Measurements from ENCODE around the gene PFKFB2.

Gene PFKFB2

DNA sequence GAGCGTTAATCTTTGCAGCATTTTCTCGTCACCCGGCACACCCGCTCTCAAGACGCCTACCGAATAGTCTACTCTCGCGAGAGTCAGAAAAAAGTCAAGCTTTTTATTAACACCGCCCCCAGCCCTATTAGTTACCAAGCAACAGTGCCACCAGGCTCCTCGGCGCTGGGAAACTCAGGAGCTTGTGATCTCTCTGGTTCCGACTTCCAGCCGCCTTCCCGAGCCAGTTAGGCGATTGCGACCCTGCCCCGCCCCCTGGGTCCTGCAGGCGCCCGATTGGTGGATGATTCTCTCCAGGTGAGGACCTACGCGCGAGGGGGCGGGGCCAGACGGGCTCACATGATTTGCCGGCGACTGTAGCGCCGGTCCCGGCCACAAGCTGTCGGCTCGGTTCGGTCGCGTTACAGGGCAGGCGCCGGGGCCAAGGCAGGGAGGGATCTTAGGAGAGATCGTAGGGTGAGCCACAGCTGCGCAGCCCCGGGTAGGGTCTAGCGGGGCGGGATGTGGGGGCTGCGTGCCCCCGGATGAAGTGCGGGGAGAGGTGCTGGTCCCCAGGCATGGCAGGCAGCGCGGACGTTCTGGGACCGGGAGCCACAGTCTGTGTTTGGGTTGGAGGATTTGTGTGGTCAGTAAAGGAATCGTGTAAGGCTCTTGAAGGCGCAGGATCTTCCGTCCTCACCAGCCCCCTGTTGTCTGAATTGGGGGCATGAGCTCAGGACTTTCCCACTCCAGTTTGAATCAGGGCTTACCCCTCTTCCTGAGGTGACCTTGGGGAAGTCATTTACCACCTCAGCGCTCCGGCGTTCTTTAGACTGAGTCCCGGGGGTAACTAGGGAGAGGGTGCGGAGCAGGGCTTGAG lies at the start of gene PFKFB2:
Gene PFKFB2, plus strand, starts transcription at position 365 of the 859 bp plus-strand sequence. CDS start 1,443 bp downstream, outside the sequence.
- peak; percentile 58 for DNase-seq (ENCODE audit: insufficient read length, low spot score)
- no peak for FAIRE-seq
- peak; percentile 68 for TF ChIP-seq POLR2A (IDR thresholded peaks at IDR 0.05; ENCODE audit: low read depth, low read length)

DNA sequence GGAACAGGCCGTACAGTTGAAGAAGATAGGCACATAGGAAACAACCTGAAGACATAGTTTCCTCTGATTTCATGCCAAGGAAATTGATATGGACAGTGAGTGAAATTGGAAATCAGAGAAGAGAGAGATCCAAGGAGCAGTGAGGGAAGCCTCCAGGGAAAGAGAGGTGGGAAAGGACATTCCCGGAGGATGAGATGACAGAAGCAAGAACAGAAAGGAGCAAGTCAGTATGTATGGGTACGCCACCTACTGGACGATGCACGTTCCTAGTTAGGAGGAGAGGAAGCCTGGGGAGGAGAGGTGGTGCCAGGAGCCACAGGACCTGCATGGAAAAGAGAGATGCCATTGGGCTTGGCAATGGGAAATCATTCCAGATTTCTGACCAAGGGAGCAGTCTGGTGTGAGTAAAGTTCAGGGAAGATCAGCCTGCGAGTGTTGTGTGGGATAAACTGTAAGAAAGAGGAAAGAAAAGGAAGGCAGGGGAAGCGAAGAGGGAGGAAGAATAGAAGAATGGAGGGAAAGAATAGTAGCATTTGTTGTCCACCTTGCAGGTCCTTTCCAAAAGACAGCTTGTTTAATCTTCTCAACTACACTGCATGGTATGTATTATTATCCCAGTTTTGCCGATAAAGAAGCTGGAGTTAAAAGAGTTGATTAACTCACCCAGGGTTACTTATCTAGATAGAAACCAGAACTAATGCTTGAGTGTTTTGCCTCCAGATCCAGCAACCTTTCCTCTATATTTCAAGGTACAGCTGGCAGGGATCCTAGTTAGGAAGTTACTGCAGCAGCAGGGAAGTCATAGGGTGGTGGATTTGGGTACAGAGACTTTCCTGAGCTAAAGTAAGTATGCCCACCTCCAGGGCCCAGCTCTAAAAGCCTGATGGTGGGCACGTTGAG lies 47.9 kb upstream of the PFKFB2 start:
- FAIRE-seq (no peak), DNase-seq (ENCODE audit: insufficient read length, low spot score) (peak; percentile 55)
- TF ChIP-seq POLR2A (IDR thresholded peaks at IDR 0.05; ENCODE audit: low read depth, low read length), result no peak

DNA sequence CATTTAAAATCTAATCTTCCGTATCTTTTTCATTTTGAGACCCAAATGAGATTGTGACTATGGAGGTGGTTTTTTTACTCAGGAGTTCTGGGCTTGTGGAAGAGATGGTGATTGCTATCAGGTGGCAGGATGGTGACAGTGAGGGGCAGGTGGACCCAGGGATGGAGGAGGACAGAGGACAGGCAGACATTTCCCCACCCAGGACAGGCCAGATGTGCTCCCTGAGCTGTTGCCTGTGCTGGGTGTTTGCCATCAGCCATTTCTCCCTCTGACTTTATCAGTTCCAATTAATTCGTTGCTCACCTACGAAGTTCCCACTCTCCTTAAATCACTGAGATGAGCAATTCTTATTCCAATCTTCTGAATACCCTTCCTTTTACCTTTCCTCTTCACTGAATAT lies 47.0 kb upstream of the PFKFB2 start:
- no peak for TF ChIP-seq POLR2A (IDR thresholded peaks at IDR 0.05; ENCODE audit: low read depth, low read length)
- no peak for DNase-seq (ENCODE audit: insufficient read length, low spot score)

DNA sequence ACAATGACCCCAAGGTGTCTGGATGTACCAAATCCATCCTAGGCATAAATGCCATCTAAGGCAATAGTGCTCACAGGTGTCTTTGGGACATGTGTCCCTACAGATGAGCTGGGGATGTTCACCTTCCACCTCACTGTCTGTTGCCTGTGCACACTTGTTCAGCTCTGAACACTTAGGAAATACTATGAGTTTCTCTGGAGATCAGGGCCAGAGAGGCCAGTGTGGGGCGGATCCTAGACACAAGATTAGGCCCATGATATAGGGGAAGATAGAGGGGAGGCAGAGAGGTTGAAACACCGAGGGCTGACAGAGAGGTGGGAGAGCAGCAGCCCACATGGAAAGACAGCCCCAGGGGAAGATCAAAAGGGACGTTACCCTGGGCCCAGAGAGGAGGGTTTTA lies 46.2 kb upstream of the PFKFB2 start:
- no peak for TF ChIP-seq POLR2A (IDR thresholded peaks at IDR 0.05; ENCODE audit: low read depth, low read length)
- no peak for DNase-seq (ENCODE audit: insufficient read length, low spot score)
- FAIRE-seq, result no peak

More for the DNA sequence above, 47.0 kb upstream of the PFKFB2 start:
- no peak for FAIRE-seq

DNA sequence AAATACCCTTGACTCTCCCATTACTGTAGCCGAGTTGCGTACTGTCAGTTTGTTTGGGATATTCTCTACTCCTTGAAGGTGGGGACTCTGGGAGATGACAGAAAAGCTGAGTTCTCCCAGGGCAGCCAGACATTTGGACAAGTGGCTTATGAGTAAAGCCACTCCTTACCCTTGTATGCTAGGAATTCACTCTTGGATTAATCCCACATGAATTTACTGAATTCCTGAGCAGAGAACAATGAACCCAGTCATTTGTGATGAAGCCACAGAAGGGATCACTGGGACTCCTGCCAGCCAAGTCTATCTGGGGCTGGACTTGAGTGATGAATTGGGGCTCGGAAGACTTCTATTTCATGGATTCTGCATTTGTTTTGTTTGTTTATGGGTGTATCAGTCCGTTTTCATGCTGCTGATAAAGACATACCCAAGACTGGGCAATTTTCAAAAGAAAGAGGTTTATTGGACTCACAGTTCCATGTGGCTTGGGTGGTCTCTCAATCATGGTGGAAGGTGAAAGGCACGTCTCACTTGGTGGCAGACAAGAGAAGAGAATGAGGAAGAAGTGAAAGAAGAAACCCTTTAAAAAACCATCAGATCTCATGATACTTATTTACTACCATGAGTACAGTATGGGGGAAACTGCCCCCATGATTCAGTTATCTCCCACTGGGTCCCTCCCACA lies 45.6 kb upstream of the PFKFB2 start:
- DNase-seq (ENCODE audit: insufficient read length, low spot score) (peak; percentile 53), FAIRE-seq (peak; percentile 71)
- no peak for TF ChIP-seq POLR2A (IDR thresholded peaks at IDR 0.05; ENCODE audit: low read depth, low read length)

DNA sequence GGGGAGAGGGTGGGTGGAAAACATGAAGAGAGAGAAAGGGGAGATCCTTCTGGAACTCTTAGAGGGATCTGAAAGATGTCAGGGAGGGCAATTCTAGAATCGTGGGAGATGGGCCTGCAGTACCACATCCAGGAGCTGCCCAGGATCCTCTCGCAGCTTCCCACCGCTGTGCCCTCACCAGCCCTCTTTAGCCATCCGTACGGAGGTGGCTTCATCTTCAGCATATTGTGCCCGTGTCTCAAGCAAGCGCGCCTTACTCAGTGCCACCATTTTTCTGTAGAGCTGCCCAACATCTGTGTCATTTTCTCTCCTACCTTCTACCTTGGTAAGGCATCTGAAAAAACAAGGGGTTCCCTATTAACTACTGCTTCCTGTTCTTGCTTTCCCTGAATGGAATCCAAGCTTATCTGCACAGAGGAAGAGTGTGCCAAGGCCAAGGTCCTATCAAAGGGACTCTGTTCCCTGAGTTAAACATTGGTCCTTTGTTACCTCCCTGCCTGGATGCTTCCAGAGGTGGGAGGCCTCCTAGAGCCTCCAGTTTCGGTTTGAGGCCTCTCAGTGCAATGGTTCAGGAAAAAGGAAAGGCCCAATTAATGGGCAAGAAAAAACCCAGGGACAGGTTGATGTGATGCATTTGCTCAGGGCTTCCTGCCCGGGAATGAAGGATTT lies 43.8 kb upstream of the PFKFB2 start:
- no peak for DNase-seq (ENCODE audit: insufficient read length, low spot score)
- no peak for TF ChIP-seq POLR2A (IDR thresholded peaks at IDR 0.05; ENCODE audit: low read depth, low read length)
- FAIRE-seq, result no peak

DNA sequence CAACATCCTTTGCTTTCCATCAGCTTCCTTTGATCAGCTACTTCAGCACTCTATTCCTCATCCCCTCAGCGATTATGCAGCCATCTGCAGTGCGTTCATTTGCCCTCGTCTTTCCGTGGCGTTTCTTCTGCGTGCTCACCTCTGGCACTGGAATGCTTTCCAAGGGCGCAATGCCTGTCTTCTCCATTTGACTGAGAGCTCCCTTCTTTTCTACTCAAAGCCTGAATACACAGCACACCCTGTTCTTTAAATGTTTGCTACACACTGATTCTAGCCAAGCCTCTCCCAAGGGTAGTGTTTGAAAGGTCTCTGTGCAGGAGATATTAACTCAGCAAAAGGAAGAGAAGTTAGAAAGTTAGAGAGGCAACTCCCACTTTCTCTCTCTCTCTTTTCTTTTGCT lies 43.1 kb upstream of the PFKFB2 start:
- FAIRE-seq, result no peak
- no peak for DNase-seq (ENCODE audit: insufficient read length, low spot score)
- TF ChIP-seq POLR2A (IDR thresholded peaks at IDR 0.05; ENCODE audit: low read depth, low read length), result no peak

DNA sequence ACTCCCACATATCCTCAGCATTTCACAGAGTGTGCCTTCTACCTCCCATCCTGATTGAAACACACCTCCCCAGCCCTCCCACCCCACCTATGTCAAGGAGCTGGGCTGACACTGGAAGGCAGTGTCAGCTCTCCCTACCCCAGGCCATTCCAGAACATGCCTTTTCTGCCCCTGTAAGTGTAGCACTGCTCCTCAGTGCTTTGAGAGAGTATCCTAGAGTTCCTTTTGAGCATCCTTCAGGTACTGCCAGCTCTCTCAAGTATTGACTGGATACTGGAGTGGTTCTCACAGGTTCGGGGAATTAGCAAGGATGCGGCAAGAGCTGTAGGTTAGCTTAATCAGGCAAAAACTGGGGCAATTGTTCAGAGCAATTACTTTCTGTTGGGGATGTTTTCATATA lies 42.3 kb upstream of the PFKFB2 start:
- no peak for DNase-seq (ENCODE audit: insufficient read length, low spot score)
- no peak for TF ChIP-seq POLR2A (IDR thresholded peaks at IDR 0.05; ENCODE audit: low read depth, low read length)
- FAIRE-seq, result no peak

DNA sequence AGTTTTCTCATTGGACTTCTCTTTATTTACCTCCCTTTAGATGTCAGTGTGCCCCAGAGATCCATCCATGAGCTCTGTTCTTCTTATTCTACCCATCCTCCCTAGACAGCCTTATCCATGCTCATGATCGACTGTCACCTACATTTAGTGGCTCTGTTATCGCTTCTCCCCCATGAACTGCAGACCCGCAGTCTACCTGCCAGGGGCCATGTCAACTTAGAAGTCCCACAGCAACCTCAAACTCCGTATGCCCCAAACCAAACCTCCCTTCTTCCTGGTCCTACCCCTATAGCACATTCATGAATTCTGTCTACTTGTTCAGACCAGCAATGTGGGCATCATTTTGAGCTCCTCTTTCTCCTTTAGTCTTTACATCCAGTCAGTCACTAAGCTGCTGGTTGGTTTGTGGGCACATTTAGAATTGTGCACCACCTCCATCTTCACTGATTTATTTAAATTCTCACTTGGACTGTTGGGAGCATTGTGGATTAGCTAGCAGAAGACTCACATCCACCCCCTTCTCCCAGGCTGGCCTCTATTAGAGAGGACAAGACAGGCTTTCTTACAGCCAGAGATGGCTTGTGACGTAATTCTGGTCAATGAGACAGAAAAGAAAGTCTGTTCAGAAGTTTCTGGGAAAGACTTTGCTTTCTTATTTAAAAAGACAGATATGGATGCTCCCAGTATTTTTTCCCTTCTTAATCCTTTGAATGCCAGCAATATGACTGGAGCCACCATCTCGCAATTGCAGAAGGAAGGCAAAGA lies 39.6 kb upstream of the PFKFB2 start:
- no peak for FAIRE-seq
- DNase-seq (ENCODE audit: insufficient read length, low spot score), result no peak

DNA sequence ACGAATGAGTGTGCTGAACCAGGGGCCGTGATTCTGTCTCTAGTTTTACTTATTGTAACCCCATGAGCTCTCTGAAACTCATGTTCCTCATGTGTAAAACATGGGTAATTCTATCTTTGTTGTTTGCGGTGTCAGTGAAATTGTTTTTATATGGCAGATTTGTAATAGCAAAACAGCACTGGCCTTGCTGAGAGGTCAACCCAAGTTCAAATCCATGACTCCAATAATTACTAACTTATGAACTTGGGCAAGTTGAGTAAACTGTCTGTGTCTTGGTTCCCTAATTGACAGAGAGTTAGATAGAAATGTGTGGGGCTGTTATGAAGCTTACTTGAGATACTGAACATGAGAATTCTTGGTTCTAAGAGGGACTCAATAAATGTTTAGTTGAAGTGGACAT lies 38.3 kb upstream of the PFKFB2 start:
- TF ChIP-seq POLR2A (IDR thresholded peaks at IDR 0.05; ENCODE audit: low read depth, low read length), result no peak
- FAIRE-seq (no peak), DNase-seq (ENCODE audit: insufficient read length, low spot score) (no peak)

More for the DNA sequence above, 39.6 kb upstream of the PFKFB2 start:
- no peak for TF ChIP-seq POLR2A (IDR thresholded peaks at IDR 0.05; ENCODE audit: low read depth, low read length)

DNA sequence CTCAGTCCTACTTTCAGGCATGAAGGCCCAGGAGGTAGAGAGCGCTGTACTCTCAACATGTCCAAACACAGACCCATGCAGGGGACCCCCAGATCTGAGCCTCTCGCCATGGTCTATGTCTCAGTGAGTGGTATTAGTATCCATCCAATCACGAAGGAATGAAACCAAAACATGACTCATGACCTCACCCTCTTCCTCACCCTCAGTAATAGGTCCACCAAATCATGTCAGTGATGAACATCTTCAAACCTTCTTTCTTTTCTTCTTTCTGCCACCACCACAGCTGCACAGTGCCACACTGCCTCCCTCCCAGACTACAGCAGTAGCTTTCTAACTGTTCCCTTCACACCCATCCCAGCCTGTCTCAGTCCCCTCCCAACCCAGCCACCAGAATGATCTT lies 37.3 kb upstream of the PFKFB2 start:
- FAIRE-seq (no peak), DNase-seq (ENCODE audit: insufficient read length, low spot score) (no peak)
- TF ChIP-seq POLR2A (IDR thresholded peaks at IDR 0.05; ENCODE audit: low read depth, low read length), result no peak

DNA sequence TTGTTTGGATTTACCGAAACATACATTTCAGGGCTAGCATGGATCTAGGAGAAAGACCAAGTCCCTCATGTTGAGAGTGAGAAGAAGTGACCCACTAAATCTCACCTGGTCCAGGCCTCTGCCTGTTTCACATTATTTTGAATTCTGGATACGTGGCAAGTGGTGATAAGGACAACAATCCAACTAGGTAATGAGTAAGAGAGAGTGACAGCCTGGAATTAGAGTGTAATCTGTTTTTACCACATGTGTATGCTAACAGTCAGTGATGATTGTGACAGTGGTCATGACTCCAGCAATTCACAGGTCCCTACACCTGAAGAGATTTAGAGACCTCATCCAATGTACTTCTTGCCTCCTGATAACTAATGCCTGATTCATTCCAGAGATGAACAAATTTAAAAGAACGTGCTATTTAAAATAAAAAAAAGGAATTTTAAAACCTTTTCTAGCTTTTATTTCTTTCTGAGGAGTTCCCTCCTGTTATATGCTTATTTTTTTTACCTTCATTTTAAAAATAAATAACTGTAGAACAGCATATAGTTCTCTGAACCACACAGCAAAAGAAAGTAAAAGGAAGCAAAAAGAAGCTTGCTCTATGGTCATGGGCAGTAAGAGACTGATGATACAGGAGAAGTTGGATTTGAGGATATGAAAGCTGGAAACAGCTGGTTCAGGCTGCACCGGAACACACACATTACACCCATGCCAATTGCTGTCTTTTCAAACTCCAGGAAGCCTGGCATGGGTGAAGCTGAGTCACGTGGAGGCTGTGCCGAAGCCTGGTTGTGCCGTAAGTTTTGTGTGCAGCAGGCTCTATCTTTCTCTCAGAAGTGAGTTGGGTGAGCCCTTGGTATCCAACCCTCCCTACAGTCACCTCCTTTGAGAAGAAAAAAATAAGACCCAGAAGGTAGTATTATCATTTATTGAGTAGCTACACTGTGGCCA lies 35.2 kb upstream of the PFKFB2 start:
- no peak for DNase-seq (ENCODE audit: insufficient read length, low spot score)

More for the DNA sequence above, 35.2 kb upstream of the PFKFB2 start:
- no peak for TF ChIP-seq POLR2A (IDR thresholded peaks at IDR 0.05; ENCODE audit: low read depth, low read length)
- FAIRE-seq, result no peak

All from H54 (cell line).